ENCODE measurements around the gene RALGAPA2. TPM values are rescaled to one million over a fixed set of nuclear protein-coding genes. Genes with fewer than 3 reads are reported as not detected.

The RALGAPA2 gene
- polyA plus RNA-seq, 1 of the 3 experiments (the other 2 are of a cell fraction) = 1.0 TPM

DNA sequence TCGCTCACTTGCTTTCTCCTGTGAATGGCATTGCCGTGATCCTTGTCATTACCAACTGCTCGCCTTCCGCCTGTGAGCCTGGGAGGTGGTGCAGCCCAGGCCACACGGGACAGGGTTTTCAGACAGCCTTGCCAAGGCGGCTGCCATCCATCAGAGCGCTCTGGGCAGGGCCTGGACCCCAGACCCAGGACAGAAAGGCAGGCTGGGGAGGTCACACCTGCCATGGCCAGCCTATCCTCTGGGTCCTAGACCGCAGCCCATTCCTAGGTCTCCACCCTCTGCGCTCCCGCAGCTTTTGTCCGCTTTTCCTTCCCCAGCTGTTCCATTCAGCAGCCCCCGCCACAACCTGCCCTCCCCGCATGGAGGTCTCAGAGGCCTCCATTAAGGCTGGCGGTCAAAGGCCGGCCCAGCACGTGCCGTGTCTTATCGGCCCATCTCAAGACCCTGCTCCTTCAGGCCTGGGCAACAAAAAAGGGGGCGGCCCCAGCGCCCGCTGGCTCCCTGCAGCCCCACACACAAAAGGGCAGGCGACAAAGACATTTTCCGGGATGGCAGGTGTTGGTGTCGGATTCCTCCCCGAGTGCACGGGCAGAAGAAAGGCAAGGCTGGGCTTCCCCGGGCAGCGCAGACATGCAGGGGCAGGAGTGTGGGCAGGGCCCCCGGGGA, 316.4 kb downstream of the RALGAPA2 start:
- ChIA-PET POLR2A (no interaction called here), CTCF (interaction anchor here (1.0 to 1.5 kb wide), 2 partner anchors 30 to 198 kb away, joined by 4 to 5 read pairs; no protein-coding TSS in a partner anchor)
- 89% methylated on average over 27 of the region's 29 CpGs for WGBS (ENCODE audit: low lambda C conversion rate)
- Histone ChIP-seq H3K4me1 (ENCODE audit: control insufficient read depth in 1 of 2, insufficient read depth in 2 of 2, low read depth in 1 of 2, low read length in 1 of 2) (no peaks in the 10 kb centered on the region), H3K4me3 (ENCODE audit: low read depth in 2 of 2, low read length in 1 of 2) (no peak overlapping the region), H3K79me2 (ENCODE audit: insufficient read depth) (no peaks in the 10 kb centered on the region), H3K9me2 (no peaks in the 10 kb centered on the region), H2AFZ (ENCODE audit: low read depth) (no peak overlapping the region), H3K9me3 (no peaks in the 10 kb centered on the region), H3K9ac (no peak overlapping the region), H3K27me3 (ENCODE audit: insufficient read depth) (no peaks in the 10 kb centered on the region), H3F3A (replicated peaks; ENCODE audit: insufficient read depth) (no peaks in the 10 kb centered on the region), H3K27ac (ENCODE audit: low read depth in 2 of 2, low read length in 1 of 2) (no peak overlapping the region), H3K36me3 (replicated peaks in 1 of 2; ENCODE audit: control insufficient read depth in 1 of 2, insufficient read depth in 2 of 2, low read length in 1 of 2) (no peaks in the 10 kb centered on the region), H3K4me2 (no peak overlapping the region), H4K20me1 (ENCODE audit: insufficient read depth) (no peaks in the 10 kb centered on the region)
- DNase-seq = no peak
- TF ChIP-seq MEF2A (IDR thresholded peaks at IDR 0.05; ENCODE audit: borderline replicate concordance, low read depth) = no peak
- no peak for TF ChIP-seq FOXJ3 (CRISPR knock-in tag; IDR thresholded peaks at IDR 0.05)
- no peak for TF ChIP-seq NFIC (IDR thresholded peaks at IDR 0.05; ENCODE audit: borderline replicate concordance)
- no peak for TF ChIP-seq RCOR1 (IDR thresholded peaks at IDR 0.05; ENCODE audit: low read length)
- TF ChIP-seq, protein P1, sequence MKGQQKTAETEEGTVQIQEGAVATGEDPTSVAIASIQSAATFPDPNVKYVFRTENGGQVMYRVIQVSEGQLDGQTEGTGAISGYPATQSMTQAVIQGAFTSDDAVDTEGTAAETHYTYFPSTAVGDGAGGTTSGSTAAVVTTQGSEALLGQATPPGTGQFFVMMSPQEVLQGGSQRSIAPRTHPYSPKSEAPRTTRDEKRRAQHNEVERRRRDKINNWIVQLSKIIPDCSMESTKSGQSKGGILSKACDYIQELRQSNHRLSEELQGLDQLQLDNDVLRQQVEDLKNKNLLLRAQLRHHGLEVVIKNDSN (IDR thresholded peaks at IDR 0.05; ENCODE audit: borderline replicate concordance, low read depth) = no peak
- no peak for TF ChIP-seq SMC3 (IDR thresholded peaks at IDR 0.05; ENCODE audit: low read depth, low read length)
- no peak for TF ChIP-seq POLR2AphosphoS5 (IDR thresholded peaks at IDR 0.05; ENCODE audit: low read depth, low read length)
- TF ChIP-seq RFX5 (IDR thresholded peaks at IDR 0.05; ENCODE audit: low read length) = no peak
- TF ChIP-seq, protein P2, sequence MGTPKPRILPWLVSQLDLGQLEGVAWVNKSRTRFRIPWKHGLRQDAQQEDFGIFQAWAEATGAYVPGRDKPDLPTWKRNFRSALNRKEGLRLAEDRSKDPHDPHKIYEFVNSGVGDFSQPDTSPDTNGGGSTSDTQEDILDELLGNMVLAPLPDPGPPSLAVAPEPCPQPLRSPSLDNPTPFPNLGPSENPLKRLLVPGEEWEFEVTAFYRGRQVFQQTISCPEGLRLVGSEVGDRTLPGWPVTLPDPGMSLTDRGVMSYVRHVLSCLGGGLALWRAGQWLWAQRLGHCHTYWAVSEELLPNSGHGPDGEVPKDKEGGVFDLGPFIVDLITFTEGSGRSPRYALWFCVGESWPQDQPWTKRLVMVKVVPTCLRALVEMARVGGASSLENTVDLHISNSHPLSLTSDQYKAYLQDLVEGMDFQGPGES (IDR thresholded peaks at IDR 0.05; ENCODE audit: low read depth, low read length) = no peak
- no peak for TF ChIP-seq FOSL2 (IDR thresholded peaks at IDR 0.05; ENCODE audit: borderline replicate concordance, low read depth)

DNA sequence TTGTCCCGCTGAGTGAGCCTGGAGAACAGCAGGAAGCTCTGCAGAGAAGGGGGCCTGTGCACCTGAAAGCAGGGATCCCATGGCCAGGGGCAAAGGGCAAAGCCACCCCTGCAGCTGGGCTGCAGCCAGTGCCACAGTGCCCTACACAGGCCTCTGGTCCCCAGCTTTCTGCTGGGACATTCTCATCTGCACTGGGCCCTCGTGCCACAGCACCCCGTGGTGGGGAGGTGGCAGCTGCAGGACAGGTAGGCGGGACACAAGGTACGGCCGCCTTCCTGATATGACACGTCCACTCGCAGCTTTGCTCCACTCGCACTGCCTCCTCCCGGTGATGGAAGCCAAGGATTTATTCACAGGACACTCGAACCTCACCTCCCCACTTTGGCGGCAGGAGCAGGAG, 317.4 kb downstream of the RALGAPA2 start:
- H2AFZ ChIP-seq (ENCODE audit: low read depth) = no peak overlapping the region
- no peaks in the 10 kb centered on the region for H3K27me3 ChIP-seq (ENCODE audit: insufficient read depth)
- TF ChIP-seq RFX5 (IDR thresholded peaks at IDR 0.05; ENCODE audit: low read length) (no peak), RCOR1 (IDR thresholded peaks at IDR 0.05; ENCODE audit: low read length) (no peak), EZH2phosphoT487 (IDR thresholded peaks at IDR 0.05; ENCODE audit: borderline replicate concordance, low read depth) (no peak), SMC3 (IDR thresholded peaks at IDR 0.05; ENCODE audit: low read depth, low read length) (no peak), FOXM1 (IDR thresholded peaks at IDR 0.05; ENCODE audit: low read depth) (no peak), NFIC (IDR thresholded peaks at IDR 0.05; ENCODE audit: borderline replicate concordance) (no peak), RXRA (IDR thresholded peaks at IDR 0.05; ENCODE audit: borderline replicate concordance, low read depth) (no peak), FOSL2 (IDR thresholded peaks at IDR 0.05; ENCODE audit: borderline replicate concordance, low read depth) (no peak), MXI1 (IDR thresholded peaks at IDR 0.05; ENCODE audit: low read depth, low read length) (no peak)
- TF ChIP-seq, protein P3, sequence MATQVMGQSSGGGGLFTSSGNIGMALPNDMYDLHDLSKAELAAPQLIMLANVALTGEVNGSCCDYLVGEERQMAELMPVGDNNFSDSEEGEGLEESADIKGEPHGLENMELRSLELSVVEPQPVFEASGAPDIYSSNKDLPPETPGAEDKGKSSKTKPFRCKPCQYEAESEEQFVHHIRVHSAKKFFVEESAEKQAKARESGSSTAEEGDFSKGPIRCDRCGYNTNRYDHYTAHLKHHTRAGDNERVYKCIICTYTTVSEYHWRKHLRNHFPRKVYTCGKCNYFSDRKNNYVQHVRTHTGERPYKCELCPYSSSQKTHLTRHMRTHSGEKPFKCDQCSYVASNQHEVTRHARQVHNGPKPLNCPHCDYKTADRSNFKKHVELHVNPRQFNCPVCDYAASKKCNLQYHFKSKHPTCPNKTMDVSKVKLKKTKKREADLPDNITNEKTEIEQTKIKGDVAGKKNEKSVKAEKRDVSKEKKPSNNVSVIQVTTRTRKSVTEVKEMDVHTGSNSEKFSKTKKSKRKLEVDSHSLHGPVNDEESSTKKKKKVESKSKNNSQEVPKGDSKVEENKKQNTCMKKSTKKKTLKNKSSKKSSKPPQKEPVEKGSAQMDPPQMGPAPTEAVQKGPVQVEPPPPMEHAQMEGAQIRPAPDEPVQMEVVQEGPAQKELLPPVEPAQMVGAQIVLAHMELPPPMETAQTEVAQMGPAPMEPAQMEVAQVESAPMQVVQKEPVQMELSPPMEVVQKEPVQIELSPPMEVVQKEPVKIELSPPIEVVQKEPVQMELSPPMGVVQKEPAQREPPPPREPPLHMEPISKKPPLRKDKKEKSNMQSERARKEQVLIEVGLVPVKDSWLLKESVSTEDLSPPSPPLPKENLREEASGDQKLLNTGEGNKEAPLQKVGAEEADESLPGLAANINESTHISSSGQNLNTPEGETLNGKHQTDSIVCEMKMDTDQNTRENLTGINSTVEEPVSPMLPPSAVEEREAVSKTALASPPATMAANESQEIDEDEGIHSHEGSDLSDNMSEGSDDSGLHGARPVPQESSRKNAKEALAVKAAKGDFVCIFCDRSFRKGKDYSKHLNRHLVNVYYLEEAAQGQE (IDR thresholded peaks at IDR 0.05; ENCODE audit: low read depth, low read length) = no peak
- TF ChIP-seq, protein P2 (IDR thresholded peaks at IDR 0.05; ENCODE audit: low read depth, low read length) = no peak
- H3K9me2 ChIP-seq = no peaks in the 10 kb centered on the region
- H3F3A ChIP-seq (replicated peaks; ENCODE audit: insufficient read depth) = no peaks in the 10 kb centered on the region
- DNase-seq = no peak
- no peaks in the 10 kb centered on the region for H3K36me3 ChIP-seq (replicated peaks in 1 of 2; ENCODE audit: control insufficient read depth in 1 of 2, insufficient read depth in 2 of 2, low read length in 1 of 2)
- no peaks in the 10 kb centered on the region for H3K4me1 ChIP-seq (ENCODE audit: control insufficient read depth in 1 of 2, insufficient read depth in 2 of 2, low read depth in 1 of 2, low read length in 1 of 2)
- no peak overlapping the region for H3K9ac ChIP-seq
- ChIA-PET CTCF (interaction anchor here (0.5 to 1.0 kb wide), 2 partner anchors 25 to 34 kb away, joined by 3 read pairs; no protein-coding TSS in a partner anchor), POLR2A (no interaction called here)
- no peaks in the 10 kb centered on the region for H3K9me3 ChIP-seq
- no peak overlapping the region for H3K4me3 ChIP-seq (ENCODE audit: low read depth in 2 of 2, low read length in 1 of 2)
- H3K4me2 ChIP-seq = no peak overlapping the region
- no peaks in the 10 kb centered on the region for H3K79me2 ChIP-seq (ENCODE audit: insufficient read depth)
- H3K27ac ChIP-seq (ENCODE audit: low read depth in 2 of 2, low read length in 1 of 2) = no peak overlapping the region
- 72% methylated on average over 12 of the region's 12 CpGs for WGBS (ENCODE audit: low lambda C conversion rate)
- no peaks in the 10 kb centered on the region for H4K20me1 ChIP-seq (ENCODE audit: insufficient read depth)
